22Rv1 (cell line): ENCODE data around the gene RNF186.

ENCODE experiments used
- ZFX ChIP-seq: fragments of 450-650 bp; IDR thresholded peaks from 2 replicates; pipeline ENCODE4 v1.6.1; 2017; ENCODE audit warnings: antibody characterized with exemption, borderline replicate concordance
- TF ChIP-seq, protein P1 (sequence below): fragments of 450-650 bp; IDR thresholded peaks from 2 replicates; pipeline ENCODE4 v1.5.1; 2017; ENCODE audit warnings: mild to moderate bottlenecking

DNA sequence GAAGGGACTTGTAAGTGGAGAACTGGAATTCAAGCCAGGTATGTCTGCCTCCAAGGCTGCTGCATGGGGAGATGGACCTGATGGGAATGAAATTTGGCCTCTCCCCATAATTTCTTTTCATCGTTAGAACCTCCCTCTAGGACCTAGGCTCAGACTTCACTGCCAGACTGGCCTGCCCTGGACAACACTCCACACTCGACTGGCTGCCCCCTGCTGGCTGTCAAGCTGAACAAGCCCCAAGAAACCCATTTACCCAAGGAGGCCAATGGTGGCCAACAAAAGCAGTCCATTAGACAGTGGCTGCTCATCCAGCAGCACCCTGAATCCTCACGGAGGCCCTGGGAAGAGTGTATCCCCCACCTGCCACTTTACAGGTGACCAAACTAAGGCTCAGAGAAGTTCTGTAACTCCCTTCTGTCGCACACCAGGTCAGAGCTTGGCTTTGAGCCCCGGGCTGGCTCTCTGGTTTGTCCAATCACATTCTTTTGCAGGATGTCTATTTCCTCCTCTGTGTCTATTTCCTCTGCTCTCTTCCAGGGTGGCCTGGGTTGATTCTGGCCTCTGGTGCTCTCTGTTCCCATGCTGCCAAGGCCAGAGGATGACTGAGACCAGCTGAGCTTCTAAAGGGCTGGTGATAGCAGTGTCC, 3.8 kb downstream of the RNF186 start:
- TF ChIP-seq, protein P1, sequence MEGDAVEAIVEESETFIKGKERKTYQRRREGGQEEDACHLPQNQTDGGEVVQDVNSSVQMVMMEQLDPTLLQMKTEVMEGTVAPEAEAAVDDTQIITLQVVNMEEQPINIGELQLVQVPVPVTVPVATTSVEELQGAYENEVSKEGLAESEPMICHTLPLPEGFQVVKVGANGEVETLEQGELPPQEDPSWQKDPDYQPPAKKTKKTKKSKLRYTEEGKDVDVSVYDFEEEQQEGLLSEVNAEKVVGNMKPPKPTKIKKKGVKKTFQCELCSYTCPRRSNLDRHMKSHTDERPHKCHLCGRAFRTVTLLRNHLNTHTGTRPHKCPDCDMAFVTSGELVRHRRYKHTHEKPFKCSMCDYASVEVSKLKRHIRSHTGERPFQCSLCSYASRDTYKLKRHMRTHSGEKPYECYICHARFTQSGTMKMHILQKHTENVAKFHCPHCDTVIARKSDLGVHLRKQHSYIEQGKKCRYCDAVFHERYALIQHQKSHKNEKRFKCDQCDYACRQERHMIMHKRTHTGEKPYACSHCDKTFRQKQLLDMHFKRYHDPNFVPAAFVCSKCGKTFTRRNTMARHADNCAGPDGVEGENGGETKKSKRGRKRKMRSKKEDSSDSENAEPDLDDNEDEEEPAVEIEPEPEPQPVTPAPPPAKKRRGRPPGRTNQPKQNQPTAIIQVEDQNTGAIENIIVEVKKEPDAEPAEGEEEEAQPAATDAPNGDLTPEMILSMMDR: peak; percentile 82
- no peak for TF ChIP-seq ZFX
